ENCODE results near the gene TINCR.

GRCh38 chr19:5579697-5580096 lies 11.9 kb upstream of the TINCR start:
- no peak for TF ChIP-seq CTCF (IDR thresholded peaks at IDR 0.05; ENCODE audit: insufficient read depth, low read length)
- TF ChIP-seq, protein P1, sequence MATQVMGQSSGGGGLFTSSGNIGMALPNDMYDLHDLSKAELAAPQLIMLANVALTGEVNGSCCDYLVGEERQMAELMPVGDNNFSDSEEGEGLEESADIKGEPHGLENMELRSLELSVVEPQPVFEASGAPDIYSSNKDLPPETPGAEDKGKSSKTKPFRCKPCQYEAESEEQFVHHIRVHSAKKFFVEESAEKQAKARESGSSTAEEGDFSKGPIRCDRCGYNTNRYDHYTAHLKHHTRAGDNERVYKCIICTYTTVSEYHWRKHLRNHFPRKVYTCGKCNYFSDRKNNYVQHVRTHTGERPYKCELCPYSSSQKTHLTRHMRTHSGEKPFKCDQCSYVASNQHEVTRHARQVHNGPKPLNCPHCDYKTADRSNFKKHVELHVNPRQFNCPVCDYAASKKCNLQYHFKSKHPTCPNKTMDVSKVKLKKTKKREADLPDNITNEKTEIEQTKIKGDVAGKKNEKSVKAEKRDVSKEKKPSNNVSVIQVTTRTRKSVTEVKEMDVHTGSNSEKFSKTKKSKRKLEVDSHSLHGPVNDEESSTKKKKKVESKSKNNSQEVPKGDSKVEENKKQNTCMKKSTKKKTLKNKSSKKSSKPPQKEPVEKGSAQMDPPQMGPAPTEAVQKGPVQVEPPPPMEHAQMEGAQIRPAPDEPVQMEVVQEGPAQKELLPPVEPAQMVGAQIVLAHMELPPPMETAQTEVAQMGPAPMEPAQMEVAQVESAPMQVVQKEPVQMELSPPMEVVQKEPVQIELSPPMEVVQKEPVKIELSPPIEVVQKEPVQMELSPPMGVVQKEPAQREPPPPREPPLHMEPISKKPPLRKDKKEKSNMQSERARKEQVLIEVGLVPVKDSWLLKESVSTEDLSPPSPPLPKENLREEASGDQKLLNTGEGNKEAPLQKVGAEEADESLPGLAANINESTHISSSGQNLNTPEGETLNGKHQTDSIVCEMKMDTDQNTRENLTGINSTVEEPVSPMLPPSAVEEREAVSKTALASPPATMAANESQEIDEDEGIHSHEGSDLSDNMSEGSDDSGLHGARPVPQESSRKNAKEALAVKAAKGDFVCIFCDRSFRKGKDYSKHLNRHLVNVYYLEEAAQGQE (IDR thresholded peaks at IDR 0.05; ENCODE audit: insufficient replicate concordance, low read depth) = no peak
- no peak for TF ChIP-seq POLR2AphosphoS5 (IDR thresholded peaks at IDR 0.05; ENCODE audit: low read depth)

All from HL-60 (cell line).